ENCODE measurements around the gene NUAK2.

Gene NUAK2

DNA sequence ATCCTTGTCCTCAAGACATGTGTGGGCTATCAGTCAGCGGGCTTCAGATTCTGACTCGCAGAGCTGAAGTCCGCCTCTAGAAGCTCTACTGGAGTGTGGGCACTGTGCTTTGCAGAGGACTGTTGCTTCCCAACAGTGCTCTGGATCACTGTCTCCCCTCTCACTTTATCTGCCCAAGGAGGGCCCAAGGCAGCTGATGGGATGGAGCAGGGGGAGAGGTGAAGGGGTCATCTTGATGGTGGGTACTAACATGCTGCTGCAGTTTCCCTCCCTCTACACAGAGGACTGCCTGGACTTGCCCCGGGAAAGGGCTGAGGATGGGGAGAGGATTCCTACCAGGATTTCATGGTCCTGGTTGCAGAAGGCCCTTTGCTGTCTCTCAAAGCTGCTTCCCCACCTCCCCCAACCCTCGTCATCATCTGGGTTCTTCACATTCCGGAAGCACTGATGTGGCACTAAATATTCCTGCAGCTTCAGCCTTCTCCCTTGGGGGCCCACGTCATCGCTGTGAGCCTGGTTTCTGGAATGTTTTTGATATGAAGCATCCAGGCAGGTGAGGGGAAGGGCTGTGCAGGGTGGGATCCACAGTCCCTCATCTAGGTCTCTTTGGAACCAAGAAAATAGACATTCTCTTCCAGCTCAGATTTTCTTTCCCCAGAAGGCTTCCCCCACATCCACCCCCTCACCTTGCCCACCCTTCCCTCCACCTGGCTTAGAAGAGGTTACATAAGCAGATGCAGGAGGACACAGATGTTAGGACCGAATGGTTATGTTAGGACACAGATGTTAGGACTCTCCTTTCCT, 23.2 kb downstream of the NUAK2 start (continued):
- TF ChIP-seq ZNF23 (tag by site-specific recombination; IDR thresholded peaks at IDR 0.05; ENCODE audit: borderline replicate concordance) (no peak), ZNF530 (tag by site-specific recombination; IDR thresholded peaks at IDR 0.05; ENCODE audit: low read depth) (no peak), ZNF660 (tag by site-specific recombination; IDR thresholded peaks at IDR 0.05) (no peak), ZNF274 (IDR thresholded peaks at IDR 0.05; ENCODE audit: low read length) (no peak), ZNF274 (tag by site-specific recombination; IDR thresholded peaks at IDR 0.05; ENCODE audit: borderline replicate concordance) (no peak), ZNF133 (tag by site-specific recombination; IDR thresholded peaks at IDR 0.05) (no peak), ZNF521 (tag by site-specific recombination; IDR thresholded peaks at IDR 0.05) (no peak), ZNF830 (tag by site-specific recombination; IDR thresholded peaks at IDR 0.05; ENCODE audit: low read depth) (no peak), SP3 (tag by site-specific recombination; IDR thresholded peaks at IDR 0.05) (no peak), ZNF654 (tag by site-specific recombination; IDR thresholded peaks at IDR 0.05; ENCODE audit: low read depth) (no peak), ZNF664 (tag by site-specific recombination; IDR thresholded peaks at IDR 0.05) (no peak), SP2 (tag by site-specific recombination; IDR thresholded peaks at IDR 0.05) (no peak), OSR2 (tag by site-specific recombination; IDR thresholded peaks at IDR 0.05) (no peak), ZNF843 (tag by site-specific recombination; IDR thresholded peaks at IDR 0.05) (no peak), SETDB1 (IDR thresholded peaks at IDR 0.05; ENCODE audit: insufficient read length, low read length) (no peak), KLF9 (tag by site-specific recombination; IDR thresholded peaks at IDR 0.05; ENCODE audit: low read depth) (no peak), ZNF600 (tag by site-specific recombination; IDR thresholded peaks at IDR 0.05) (no peak), ZNF366 (tag by site-specific recombination; conservative IDR thresholded peaks at IDR 0.05) (peak; percentile 41; the same call in 1 of the 2 replicates)
- TF ChIP-seq, protein P1, sequence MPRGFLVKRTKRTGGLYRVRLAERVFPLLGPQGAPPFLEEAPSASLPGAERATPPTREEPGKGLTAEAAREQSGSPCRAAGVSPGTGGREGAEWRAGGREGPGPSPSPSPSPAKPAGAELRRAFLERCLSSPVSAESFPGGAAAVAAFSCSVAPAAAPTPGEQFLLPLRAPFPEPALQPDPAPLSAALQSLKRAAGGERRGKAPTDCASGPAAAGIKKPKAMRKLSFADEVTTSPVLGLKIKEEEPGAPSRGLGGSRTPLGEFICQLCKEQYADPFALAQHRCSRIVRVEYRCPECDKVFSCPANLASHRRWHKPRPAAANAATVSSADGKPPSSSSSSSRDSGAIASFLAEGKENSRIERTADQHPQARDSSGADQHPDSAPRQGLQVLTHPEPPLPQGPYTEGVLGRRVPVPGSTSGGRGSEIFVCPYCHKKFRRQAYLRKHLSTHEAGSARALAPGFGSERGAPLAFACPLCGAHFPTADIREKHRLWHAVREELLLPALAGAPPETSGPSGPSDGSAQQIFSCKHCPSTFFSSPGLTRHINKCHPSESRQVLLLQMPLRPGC (tag by site-specific recombination; IDR thresholded peaks at IDR 0.05) = peak; percentile 90
- TF ChIP-seq, protein P2, sequence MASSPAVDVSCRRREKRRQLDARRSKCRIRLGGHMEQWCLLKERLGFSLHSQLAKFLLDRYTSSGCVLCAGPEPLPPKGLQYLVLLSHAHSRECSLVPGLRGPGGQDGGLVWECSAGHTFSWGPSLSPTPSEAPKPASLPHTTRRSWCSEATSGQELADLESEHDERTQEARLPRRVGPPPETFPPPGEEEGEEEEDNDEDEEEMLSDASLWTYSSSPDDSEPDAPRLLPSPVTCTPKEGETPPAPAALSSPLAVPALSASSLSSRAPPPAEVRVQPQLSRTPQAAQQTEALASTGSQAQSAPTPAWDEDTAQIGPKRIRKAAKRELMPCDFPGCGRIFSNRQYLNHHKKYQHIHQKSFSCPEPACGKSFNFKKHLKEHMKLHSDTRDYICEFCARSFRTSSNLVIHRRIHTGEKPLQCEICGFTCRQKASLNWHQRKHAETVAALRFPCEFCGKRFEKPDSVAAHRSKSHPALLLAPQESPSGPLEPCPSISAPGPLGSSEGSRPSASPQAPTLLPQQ (tag by site-specific recombination; IDR thresholded peaks at IDR 0.05) = peak; percentile 38; the same call in 1 of the 2 replicates
- TF ChIP-seq, protein P3, sequence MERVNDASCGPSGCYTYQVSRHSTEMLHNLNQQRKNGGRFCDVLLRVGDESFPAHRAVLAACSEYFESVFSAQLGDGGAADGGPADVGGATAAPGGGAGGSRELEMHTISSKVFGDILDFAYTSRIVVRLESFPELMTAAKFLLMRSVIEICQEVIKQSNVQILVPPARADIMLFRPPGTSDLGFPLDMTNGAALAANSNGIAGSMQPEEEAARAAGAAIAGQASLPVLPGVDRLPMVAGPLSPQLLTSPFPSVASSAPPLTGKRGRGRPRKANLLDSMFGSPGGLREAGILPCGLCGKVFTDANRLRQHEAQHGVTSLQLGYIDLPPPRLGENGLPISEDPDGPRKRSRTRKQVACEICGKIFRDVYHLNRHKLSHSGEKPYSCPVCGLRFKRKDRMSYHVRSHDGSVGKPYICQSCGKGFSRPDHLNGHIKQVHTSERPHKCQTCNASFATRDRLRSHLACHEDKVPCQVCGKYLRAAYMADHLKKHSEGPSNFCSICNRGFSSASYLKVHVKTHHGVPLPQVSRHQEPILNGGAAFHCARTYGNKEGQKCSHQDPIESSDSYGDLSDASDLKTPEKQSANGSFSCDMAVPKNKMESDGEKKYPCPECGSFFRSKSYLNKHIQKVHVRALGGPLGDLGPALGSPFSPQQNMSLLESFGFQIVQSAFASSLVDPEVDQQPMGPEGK (tag by site-specific recombination; IDR thresholded peaks at IDR 0.05) = no peak; the same call in 1 of the 2 replicates
- TF ChIP-seq, protein P4, sequence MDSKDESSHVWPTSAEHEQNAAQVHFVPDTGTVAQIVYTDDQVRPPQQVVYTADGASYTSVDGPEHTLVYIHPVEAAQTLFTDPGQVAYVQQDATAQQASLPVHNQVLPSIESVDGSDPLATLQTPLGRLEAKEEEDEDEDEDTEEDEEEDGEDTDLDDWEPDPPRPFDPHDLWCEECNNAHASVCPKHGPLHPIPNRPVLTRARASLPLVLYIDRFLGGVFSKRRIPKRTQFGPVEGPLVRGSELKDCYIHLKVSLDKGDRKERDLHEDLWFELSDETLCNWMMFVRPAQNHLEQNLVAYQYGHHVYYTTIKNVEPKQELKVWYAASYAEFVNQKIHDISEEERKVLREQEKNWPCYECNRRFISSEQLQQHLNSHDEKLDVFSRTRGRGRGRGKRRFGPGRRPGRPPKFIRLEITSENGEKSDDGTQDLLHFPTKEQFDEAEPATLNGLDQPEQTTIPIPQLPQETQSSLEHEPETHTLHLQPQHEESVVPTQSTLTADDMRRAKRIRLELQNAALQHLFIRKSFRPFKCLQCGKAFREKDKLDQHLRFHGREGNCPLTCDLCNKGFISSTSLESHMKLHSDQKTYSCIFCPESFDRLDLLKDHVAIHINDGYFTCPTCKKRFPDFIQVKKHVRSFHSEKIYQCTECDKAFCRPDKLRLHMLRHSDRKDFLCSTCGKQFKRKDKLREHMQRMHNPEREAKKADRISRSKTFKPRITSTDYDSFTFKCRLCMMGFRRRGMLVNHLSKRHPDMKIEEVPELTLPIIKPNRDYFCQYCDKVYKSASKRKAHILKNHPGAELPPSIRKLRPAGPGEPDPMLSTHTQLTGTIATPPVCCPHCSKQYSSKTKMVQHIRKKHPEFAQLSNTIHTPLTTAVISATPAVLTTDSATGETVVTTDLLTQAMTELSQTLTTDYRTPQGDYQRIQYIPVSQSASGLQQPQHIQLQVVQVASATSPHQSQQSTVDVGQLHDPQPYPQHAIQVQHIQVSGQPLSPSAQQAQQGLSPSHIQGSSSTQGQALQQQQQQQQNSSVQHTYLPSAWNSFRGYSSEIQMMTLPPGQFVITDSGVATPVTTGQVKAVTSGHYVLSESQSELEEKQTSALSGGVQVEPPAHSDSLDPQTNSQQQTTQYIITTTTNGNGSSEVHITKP (tag by site-specific recombination; IDR thresholded peaks at IDR 0.05) = peak; percentile 60
- TF ChIP-seq, protein P5, sequence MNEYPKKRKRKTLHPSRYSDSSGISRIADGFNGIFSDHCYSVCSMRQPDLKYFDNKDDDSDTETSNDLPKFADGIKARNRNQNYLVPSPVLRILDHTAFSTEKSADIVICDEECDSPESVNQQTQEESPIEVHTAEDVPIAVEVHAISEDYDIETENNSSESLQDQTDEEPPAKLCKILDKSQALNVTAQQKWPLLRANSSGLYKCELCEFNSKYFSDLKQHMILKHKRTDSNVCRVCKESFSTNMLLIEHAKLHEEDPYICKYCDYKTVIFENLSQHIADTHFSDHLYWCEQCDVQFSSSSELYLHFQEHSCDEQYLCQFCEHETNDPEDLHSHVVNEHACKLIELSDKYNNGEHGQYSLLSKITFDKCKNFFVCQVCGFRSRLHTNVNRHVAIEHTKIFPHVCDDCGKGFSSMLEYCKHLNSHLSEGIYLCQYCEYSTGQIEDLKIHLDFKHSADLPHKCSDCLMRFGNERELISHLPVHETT (tag by site-specific recombination; IDR thresholded peaks at IDR 0.05) = peak; percentile 59; the same call in 1 of the 2 replicates
- TF ChIP-seq, protein P6, sequence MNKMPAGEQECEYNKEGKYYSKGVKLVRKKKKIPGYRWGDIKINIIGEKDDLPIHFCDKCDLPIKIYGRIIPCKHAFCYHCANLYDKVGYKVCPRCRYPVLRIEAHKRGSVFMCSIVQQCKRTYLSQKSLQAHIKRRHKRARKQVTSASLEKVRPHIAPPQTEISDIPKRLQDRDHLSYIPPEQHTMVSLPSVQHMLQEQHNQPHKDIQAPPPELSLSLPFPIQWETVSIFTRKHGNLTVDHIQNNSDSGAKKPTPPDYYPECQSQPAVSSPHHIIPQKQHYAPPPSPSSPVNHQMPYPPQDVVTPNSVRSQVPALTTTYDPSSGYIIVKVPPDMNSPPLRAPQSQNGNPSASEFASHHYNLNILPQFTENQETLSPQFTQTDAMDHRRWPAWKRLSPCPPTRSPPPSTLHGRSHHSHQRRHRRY (tag by site-specific recombination; IDR thresholded peaks at IDR 0.05) = no peak
- TF ChIP-seq, protein P7, sequence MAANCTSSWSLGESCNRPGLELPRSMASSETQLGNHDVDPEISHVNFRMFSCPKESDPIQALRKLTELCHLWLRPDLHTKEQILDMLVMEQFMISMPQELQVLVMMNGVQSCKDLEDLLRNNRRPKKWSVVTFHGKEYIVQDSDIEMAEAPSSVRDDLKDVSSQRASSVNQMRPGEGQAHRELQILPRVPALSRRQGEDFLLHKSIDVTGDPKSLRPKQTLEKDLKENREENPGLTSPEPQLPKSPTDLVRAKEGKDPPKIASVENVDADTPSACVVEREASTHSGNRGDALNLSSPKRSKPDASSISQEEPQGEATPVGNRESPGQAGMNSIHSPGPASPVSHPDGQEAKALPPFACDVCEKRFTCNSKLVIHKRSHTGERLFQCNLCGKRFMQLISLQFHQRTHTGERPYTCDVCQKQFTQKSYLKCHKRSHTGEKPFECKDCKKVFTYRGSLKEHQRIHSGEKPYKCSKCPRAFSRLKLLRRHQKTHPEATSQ (tag by site-specific recombination; IDR thresholded peaks at IDR 0.05) = no peak
